ENCODE results near the gene TALDO1.

DNA sequence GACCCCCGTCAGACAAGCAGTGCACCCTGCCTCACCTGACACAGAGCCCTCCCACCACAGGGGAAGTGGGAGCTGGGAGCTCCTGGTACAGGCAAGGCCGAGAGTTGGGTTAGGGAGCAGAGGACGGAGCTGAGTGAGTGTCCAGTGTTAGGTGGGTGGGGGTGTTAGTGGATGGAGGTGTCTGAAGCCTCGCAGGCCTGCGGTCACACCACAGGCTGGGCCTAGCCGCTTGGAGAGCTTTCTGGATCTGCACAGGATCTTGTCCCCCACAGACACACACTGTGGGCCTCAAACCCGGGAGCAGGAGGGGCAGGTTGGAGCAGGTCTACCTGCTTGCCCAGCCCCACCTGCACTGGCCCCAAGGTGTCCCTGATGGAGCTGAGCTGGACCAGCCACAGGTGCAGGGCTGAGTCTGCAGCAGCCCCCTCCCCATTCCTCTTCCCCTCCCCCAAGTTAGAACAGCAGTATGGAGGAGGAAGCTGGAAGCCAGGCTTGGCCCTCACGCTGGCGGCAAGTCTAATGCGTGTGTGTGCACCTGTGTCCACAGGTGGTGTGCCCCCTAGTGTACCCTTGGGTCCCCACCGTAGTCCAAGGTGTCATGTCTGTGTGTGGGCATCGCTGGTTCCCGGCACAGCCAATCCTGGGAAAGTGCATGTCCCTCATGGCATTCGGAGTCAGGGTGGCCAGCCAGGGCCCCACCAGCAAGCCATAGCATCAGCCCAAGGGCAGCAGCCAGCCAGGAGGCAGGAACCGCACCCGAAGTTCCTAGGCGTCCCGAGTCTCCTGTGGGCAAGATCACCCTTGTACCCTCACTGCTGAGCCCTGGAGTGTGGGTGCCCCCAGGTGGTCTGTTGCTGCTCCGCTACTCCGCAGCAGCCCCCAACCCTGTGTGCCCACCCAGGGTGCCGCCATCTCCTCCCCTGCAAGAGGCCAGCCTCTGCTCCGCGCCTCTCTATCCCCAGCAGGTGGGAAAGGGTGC lies 32.0 kb downstream of the TALDO1 start:
- TF ChIP-seq POLR2A (IDR thresholded peaks at IDR 0.05) = no peak
- TF ChIP-seq, protein P1, sequence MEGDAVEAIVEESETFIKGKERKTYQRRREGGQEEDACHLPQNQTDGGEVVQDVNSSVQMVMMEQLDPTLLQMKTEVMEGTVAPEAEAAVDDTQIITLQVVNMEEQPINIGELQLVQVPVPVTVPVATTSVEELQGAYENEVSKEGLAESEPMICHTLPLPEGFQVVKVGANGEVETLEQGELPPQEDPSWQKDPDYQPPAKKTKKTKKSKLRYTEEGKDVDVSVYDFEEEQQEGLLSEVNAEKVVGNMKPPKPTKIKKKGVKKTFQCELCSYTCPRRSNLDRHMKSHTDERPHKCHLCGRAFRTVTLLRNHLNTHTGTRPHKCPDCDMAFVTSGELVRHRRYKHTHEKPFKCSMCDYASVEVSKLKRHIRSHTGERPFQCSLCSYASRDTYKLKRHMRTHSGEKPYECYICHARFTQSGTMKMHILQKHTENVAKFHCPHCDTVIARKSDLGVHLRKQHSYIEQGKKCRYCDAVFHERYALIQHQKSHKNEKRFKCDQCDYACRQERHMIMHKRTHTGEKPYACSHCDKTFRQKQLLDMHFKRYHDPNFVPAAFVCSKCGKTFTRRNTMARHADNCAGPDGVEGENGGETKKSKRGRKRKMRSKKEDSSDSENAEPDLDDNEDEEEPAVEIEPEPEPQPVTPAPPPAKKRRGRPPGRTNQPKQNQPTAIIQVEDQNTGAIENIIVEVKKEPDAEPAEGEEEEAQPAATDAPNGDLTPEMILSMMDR (IDR thresholded peaks at IDR 0.05) = no peak
